T-cell (primary cell): ENCODE data around the gene EBP. TPM values are rescaled to one million over a fixed set of nuclear protein-coding genes. Genes with fewer than 3 reads are reported as not detected.

ENCODE experiments used
- ATAC-seq, 4 experiments: fragments of 200-7000 bp in 3 of 4; fragments of 150-1000 bp in 1 of 4; cut with Tn5 transposase; replicated peaks in 1 of 4; 1 replicate in 3 of 4; 2 replicates in 1 of 4; pipeline ENCODE4 v1.10.0; 2021; ENCODE audit warnings: moderate library complexity in 3 of 4, mild to moderate bottlenecking in 2 of 4, moderate number of reproducible peaks in 1 of 4
- CTCF ChIA-PET, 2 donors: fragments of 300-600 bp; sonication (Branson Sonifier 250); formaldehyde crosslinking; loops; one replicate each; lab custom pipeline; 2022; ENCODE audit warnings: antibody characterized with exemption in 2 of 2; lab: Charles Lee
- POLR2A ChIA-PET, 2 donors: fragments of 300-600 bp; sonication (Branson Sonifier 250); formaldehyde crosslinking; loops; one replicate each; lab custom pipeline; 2022; ENCODE audit warnings: antibody characterized with exemption in 2 of 2; lab: Charles Lee
- DNase-seq, 35 experiments: peaks; one replicate each; pipeline versions ENCODE4 v3.0.0 to v3.0.0-alpha.2; 2013 to 2023
- H3K27ac ChIP-seq: one replicate; pipeline ENCODE4 v1.5.1; 2013; ENCODE audit warnings: low read length
- H3K27me3 ChIP-seq, 2 experiments: replicated peaks in 1 of 2; 1 replicate in 1 of 2; 2 replicates in 1 of 2; pipeline versions ENCODE4 v1.6.1 to v1.7.0; 2013; ENCODE audit warnings: low read length in 1 of 2, mixed read lengths in 1 of 2; ENCODE audit not compliant: control insufficient read depth in 2 of 2, insufficient read depth in 2 of 2; ENCODE audit errors: extremely low read depth in 1 of 2
- H3K36me3 ChIP-seq, 2 donors: 1 replicate in 1 of 2; 2 replicates in 1 of 2; pipeline versions ENCODE4 v1.6.1 to v1.7.0; 2013; ENCODE audit warnings: low read length in 1 of 2; ENCODE audit not compliant: control insufficient read depth in 2 of 2, insufficient read depth in 1 of 2; ENCODE audit errors: extremely low read depth in 1 of 2
- H3K4me1 ChIP-seq, 2 experiments: 1 replicate in 1 of 2; 2 replicates in 1 of 2; pipeline versions ENCODE4 v1.6.1 to v1.7.0; 2013; ENCODE audit warnings: low read length in 2 of 2, mixed read lengths in 1 of 2; ENCODE audit not compliant: insufficient read depth in 2 of 2, control insufficient read depth in 1 of 2; ENCODE audit errors: extremely low read depth in 1 of 2
- H3K4me3 ChIP-seq, 2 donors: 1 replicate in 1 of 2; 2 replicates in 1 of 2; pipeline versions ENCODE4 v1.5.1 to v1.7.0; 2013; ENCODE audit warnings: mild to moderate bottlenecking in 2 of 2, low read length in 1 of 2, moderate library complexity in 1 of 2; ENCODE audit not compliant: control insufficient read depth in 1 of 2; ENCODE audit errors: extremely low read depth in 1 of 2
- H3K9me3 ChIP-seq: 2 replicates; pipeline ENCODE4 v1.7.0; 2013
- H3K27ac Mint-ChIP-seq, 2 donors: one replicate each; pipeline ENCODE4 v1.8.0; 2020 to 2021; ENCODE audit warnings: mild to moderate bottlenecking in 2 of 2, mixed read lengths in 2 of 2
- H3K27me3 Mint-ChIP-seq, 2 donors: one replicate each; pipeline ENCODE4 v1.8.0; 2021 to 2022; ENCODE audit warnings: mixed read lengths in 2 of 2
- H3K36me3 Mint-ChIP-seq: one replicate; pipeline ENCODE4 v1.8.0; 2021; ENCODE audit warnings: mixed read lengths
- H3K4me1 Mint-ChIP-seq, 3 donors: one replicate each; pipeline ENCODE4 v1.8.0; 2020 to 2022; ENCODE audit warnings: mixed read lengths in 3 of 3, mild to moderate bottlenecking in 1 of 3
- H3K4me3 Mint-ChIP-seq, 3 donors: one replicate each; pipeline ENCODE4 v1.8.0; 2020 to 2022; ENCODE audit warnings: mild to moderate bottlenecking in 3 of 3, mixed read lengths in 3 of 3, moderate library complexity in 3 of 3
- H3K9me3 Mint-ChIP-seq, 3 donors: one replicate each; pipeline ENCODE4 v1.8.0; 2020 to 2022; ENCODE audit warnings: mixed read lengths in 3 of 3
- WGBS: methylation state at CpG from one replicate; pipeline ENCODE4 v1.1.5; 2013; ENCODE audit warnings: missing lambda C conversion rate; ENCODE audit not compliant: insufficient coverage; 5-methylcytosine and 5-hydroxymethylcytosine counted together
- total RNA-seq, 35 experiments: library from RNA in 6 of 35; stranded (reverse) in 6 of 35; fragments of 120-200 nt in 1 of 35; gene quantifications; one replicate each; pipeline versions ENCODE4 v1.2.1 to v1.2.4 and lab custom pipeline; 2013 to 2026

EBP gene
- total RNA-seq, 5 donors from 2014 or later (not counting 1 experiment from before 2014, with no cell fraction given) = 41.1 to 60.4 (median 46.1) TPM

- Mint-ChIP-seq H3K27me3 (no peaks in the 10 kb centered on the region), H3K4me3 (peak overlapping the region in 2 of 3 donors; percentile 97 to 99), H3K4me1 (peaks cover 20 to 34% (median 23%) of the 10 kb centered on the region in 3 donors), H3K36me3 (peaks cover 16% of the 10 kb centered on the region), H3K27ac (peak overlapping the region in 1 of 2 donors; percentile 55), H3K9me3 (no peaks in the 10 kb centered on the region)
- no CpG with 5 or more reads among the region's 6 CpGs for WGBS
- H3K36me3 ChIP-seq = peaks cover 7 to 39% of the 10 kb centered on the region in 2 donors
- no peak for ATAC-seq
- POLR2A ChIA-PET = no interaction called here
- peaks cover 7 to 24% of the 10 kb centered on the region in 2 experiments for H3K4me1 ChIP-seq
- CTCF ChIA-PET = no interaction called here
- no peaks in the 10 kb centered on the region for H3K9me3 ChIP-seq
- H3K4me3 ChIP-seq = no peak overlapping the region
- H3K27ac ChIP-seq = peak overlapping the region; percentile 97
- no peaks in the 10 kb centered on the region for H3K27me3 ChIP-seq
- no peak for DNase-seq
These were observed 54.5 kb downstream of the EBP start for GRCh38 chrX:48576108-48576507.

Other genes with a start within 250 kb of the EBP start
- gene SSX3, start 165.1 kb upstream of the EBP start, total RNA-seq = not detected
- gene SSX4, start 138.3 kb upstream of the EBP start, total RNA-seq = not detected
- gene SSX4B, start 109.8 kb upstream of the EBP start, total RNA-seq = not detected
- gene SLC38A5, start 51.5 kb upstream of the EBP start, total RNA-seq = 10 to 100 TPM; 18.0 to 37.0 (median 26.5) TPM
- 10 to 100 TPM; 51.4 to 64.9 (median 56.8) TPM for gene FTSJ1, start 45.6 kb upstream of the EBP start, total RNA-seq
- 10 to 100 TPM; 16.8 to 21.7 (median 18.6) TPM for gene PORCN, start 12.8 kb upstream of the EBP start, total RNA-seq
- gene TBC1D25, start 17.9 kb downstream of the EBP start, total RNA-seq = 10 to 100 TPM; 27.0 to 30.6 (median 29.5) TPM
- 100 to 1,000 TPM; 212 to 345 (median 222) TPM for gene RBM3, start 52.7 kb downstream of the EBP start, total RNA-seq
- 10 to 100 TPM; 39.0 to 65.9 (median 59.3) TPM for gene WDR13, start 75.7 kb downstream of the EBP start, total RNA-seq
- gene WAS, start 162.0 kb downstream of the EBP start, total RNA-seq = 100 to 1,000 TPM in 3 of 5 donors, 10 to 100 TPM in 2; 92.0 to 118 (median 103) TPM
- 10 to 100 TPM in 3 of 5 donors, 1 to 10 TPM in 2; 7.6 to 12.0 (median 10.6) TPM for gene SUV39H1, start 174.9 kb downstream of the EBP start, total RNA-seq
- not detected for gene GLOD5, start 239.9 kb downstream of the EBP start, total RNA-seq